GM20000 (cell line): Measurements from ENCODE around the gene KANTR.
A peak's percentile ranks its signal among the peaks of the same experiment; 100 is the strongest.

ENCODE experiments used
- DNase-seq: peaks from one replicate; pipeline ENCODE4 v3.0.0; 2012; ENCODE audit warnings: low spot score
- CTCF ChIP-seq: IDR thresholded peaks from 2 replicates; pipeline ENCODE4 v1.5.1; 2012; ENCODE audit warnings: mild to moderate bottlenecking, control low read depth; ENCODE audit errors: extremely low read depth, missing control alignments

KANTR gene

GRCh38 chrX:53055244-53055849 lies 38.6 kb upstream of the KANTR start:
- no peak for TF ChIP-seq CTCF
- no peak for DNase-seq

- DNase-seq, result no peak
- no peak for TF ChIP-seq CTCF
These were observed 37.6 kb upstream of the KANTR start for GRCh38 chrX:53056292-53056691.

- TF ChIP-seq CTCF, result no peak
- no peak for DNase-seq
These were observed 28.8 kb upstream of the KANTR start for GRCh38 chrX:53065104-53065503.

- no peak for TF ChIP-seq CTCF
- no peak for DNase-seq
These were observed 22.9 kb upstream of the KANTR start for GRCh38 chrX:53071064-53071463.

GRCh38 chrX:53071604-53072417 lies 22.1 kb upstream of the KANTR start:
- DNase-seq, result peak; percentile 68

GRCh38 chrX:53072418-53073114 lies 21.4 kb upstream of the KANTR start:
- DNase-seq, result no peak
- TF ChIP-seq CTCF, result no peak

More at GRCh38 chrX:53071604-53072417, 22.1 kb upstream of the KANTR start:
- peak; percentile 30 for TF ChIP-seq CTCF

- TF ChIP-seq CTCF, result no peak
- DNase-seq, result no peak
These were observed 20.8 kb upstream of the KANTR start for GRCh38 chrX:53073115-53073586.
